Vagina (tissue), 2 donors: Measurements from ENCODE around the gene BCR.

Experiments
- POLR2A ChIP-seq, 2 donors: fragments of 450-650 bp; IDR thresholded peaks; one replicate each; pipeline ENCODE4 v1.6.1; 2017; ENCODE audit warnings: antibody characterized with exemption in 2 of 2, mild to moderate bottlenecking in 2 of 2, moderate library complexity in 2 of 2
- TF ChIP-seq, protein P1 (sequence below), 3 experiments: fragments of 450-650 bp in 2 of 3; fragments of 200-600 bp in 1 of 3; sonication (generic) in 1 of 3; IDR thresholded peaks; one replicate each; pipeline ENCODE4 v1.5.1; 2017 to 2019; ENCODE audit warnings: antibody characterized with exemption in 3 of 3, mild to moderate bottlenecking in 2 of 3, moderate library complexity in 2 of 3

GRCh38 chr22:23244690-23245044, 64.4 kb downstream of the BCR start:
- TF ChIP-seq POLR2A (IDR thresholded peaks at IDR 0.05), result no peak
- TF ChIP-seq, protein P1, sequence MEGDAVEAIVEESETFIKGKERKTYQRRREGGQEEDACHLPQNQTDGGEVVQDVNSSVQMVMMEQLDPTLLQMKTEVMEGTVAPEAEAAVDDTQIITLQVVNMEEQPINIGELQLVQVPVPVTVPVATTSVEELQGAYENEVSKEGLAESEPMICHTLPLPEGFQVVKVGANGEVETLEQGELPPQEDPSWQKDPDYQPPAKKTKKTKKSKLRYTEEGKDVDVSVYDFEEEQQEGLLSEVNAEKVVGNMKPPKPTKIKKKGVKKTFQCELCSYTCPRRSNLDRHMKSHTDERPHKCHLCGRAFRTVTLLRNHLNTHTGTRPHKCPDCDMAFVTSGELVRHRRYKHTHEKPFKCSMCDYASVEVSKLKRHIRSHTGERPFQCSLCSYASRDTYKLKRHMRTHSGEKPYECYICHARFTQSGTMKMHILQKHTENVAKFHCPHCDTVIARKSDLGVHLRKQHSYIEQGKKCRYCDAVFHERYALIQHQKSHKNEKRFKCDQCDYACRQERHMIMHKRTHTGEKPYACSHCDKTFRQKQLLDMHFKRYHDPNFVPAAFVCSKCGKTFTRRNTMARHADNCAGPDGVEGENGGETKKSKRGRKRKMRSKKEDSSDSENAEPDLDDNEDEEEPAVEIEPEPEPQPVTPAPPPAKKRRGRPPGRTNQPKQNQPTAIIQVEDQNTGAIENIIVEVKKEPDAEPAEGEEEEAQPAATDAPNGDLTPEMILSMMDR (IDR thresholded peaks at IDR 0.05), result no peak
